Prostate gland (tissue), 2 donors: ENCODE results near the gene MAGI2.

Experiments
- CTCF ChIP-seq, 4 experiments: fragments of 200-600 bp in 2 of 4; fragments of 450-650 bp in 2 of 4; sonication (generic) in 2 of 4; IDR thresholded peaks; 1 replicate in 3 of 4; 2 replicates in 1 of 4; pipeline ENCODE4 v1.5.1; 2016 to 2019; ENCODE audit warnings: antibody characterized with exemption in 4 of 4, mild to moderate bottlenecking in 2 of 4, moderate library complexity in 2 of 4
- POLR2A ChIP-seq: fragments of 450-650 bp; IDR thresholded peaks from one replicate; pipeline ENCODE4 v1.6.1; 2016; ENCODE audit warnings: antibody characterized with exemption, mild to moderate bottlenecking
- POLR2AphosphoS5 ChIP-seq: sonication (generic); formaldehyde crosslinking; IDR thresholded peaks from one replicate; pipeline ENCODE4 v1.6.1; 2017; ENCODE audit warnings: antibody characterized with exemption

- TF ChIP-seq POLR2A = no peak
- TF ChIP-seq CTCF (IDR thresholded peaks at IDR 0.05) = no peak
- TF ChIP-seq POLR2AphosphoS5 = no peak
Measured at GRCh38 chr7:78099715-78100394, 1353.6 kb downstream of the MAGI2 start.
